Testis (tissue), 2 donors: Measurements from ENCODE around the gene SLC4A5.

Experiments used
- POLR2A ChIP-seq: fragments of 450-650 bp; IDR thresholded peaks from one replicate; pipeline ENCODE4 v1.6.1; 2017; ENCODE audit warnings: antibody characterized with exemption, mild to moderate bottlenecking, moderate library complexity
- TF ChIP-seq, protein P1 (sequence below), 3 experiments: fragments of 450-650 bp in 2 of 3; fragments of 200-600 bp in 1 of 3; sonication (generic) in 1 of 3; IDR thresholded peaks; one replicate each; pipeline ENCODE4 v1.5.1; 2016 to 2019; ENCODE audit warnings: antibody characterized with exemption in 3 of 3, mild to moderate bottlenecking in 2 of 3, moderate library complexity in 1 of 3

DNA sequence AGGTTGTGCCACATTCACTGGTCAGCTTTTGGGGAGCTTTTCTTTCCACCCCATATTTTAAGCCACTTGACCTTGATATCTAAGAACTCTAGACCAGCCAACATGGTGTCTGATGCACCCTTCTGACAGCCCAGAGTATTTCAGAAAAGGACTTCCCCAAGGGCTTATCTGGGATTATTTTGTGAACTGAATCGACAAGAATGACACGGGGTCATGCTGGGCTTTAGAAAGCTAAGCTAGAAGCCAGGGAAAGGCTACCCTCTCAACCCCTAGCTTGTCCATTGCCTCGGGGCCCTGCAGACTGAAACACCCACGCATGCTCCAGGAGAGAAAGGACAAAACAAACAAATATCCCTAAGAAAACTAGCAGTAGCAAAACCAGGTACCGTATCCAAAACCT is 16.0 kb downstream of the SLC4A5 start:
- TF ChIP-seq, protein P1, sequence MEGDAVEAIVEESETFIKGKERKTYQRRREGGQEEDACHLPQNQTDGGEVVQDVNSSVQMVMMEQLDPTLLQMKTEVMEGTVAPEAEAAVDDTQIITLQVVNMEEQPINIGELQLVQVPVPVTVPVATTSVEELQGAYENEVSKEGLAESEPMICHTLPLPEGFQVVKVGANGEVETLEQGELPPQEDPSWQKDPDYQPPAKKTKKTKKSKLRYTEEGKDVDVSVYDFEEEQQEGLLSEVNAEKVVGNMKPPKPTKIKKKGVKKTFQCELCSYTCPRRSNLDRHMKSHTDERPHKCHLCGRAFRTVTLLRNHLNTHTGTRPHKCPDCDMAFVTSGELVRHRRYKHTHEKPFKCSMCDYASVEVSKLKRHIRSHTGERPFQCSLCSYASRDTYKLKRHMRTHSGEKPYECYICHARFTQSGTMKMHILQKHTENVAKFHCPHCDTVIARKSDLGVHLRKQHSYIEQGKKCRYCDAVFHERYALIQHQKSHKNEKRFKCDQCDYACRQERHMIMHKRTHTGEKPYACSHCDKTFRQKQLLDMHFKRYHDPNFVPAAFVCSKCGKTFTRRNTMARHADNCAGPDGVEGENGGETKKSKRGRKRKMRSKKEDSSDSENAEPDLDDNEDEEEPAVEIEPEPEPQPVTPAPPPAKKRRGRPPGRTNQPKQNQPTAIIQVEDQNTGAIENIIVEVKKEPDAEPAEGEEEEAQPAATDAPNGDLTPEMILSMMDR (IDR thresholded peaks at IDR 0.05), result no peak
- no peak for TF ChIP-seq POLR2A
